ENCODE measurements around the gene SNAI1.

- TF ChIP-seq EZH2 (IDR thresholded peaks at IDR 0.05; ENCODE audit: insufficient read depth, poor library complexity, severe bottlenecking) (no peak), EZH2phosphoT487 (IDR thresholded peaks at IDR 0.05; ENCODE audit: insufficient read depth, low read depth) (no peak)
Measured at GRCh38 chr20:49999329-49999728, 16.5 kb downstream of the SNAI1 start.

All from GM23248 (cell line).